Measurements from ENCODE around the gene CD151.

The CD151 gene

DNA sequence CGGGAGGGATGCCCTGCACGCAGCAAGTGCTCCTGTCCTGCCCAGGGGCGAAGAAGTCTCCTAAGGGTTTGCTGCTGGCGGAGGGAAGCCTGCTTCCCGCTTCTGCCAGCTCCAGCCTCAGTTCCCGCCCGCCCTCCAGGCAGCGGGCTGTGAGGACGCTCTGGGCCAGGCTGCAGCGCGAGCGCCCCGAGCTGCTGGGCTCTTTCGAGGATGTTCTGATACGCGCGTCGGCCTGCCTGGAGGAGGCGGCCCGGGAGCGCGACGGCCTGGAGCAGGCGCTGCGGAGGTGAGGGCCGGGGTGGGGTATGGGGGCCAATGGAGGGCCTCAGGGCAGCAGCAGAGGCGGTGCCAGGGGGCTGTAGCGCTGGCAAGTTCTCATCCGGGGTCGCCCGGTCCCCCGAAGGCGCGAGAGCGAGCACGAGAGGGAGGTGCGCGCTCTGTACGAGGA is 2.9 kb upstream of the CD151 start:
- DNase-seq = no peak

DNA sequence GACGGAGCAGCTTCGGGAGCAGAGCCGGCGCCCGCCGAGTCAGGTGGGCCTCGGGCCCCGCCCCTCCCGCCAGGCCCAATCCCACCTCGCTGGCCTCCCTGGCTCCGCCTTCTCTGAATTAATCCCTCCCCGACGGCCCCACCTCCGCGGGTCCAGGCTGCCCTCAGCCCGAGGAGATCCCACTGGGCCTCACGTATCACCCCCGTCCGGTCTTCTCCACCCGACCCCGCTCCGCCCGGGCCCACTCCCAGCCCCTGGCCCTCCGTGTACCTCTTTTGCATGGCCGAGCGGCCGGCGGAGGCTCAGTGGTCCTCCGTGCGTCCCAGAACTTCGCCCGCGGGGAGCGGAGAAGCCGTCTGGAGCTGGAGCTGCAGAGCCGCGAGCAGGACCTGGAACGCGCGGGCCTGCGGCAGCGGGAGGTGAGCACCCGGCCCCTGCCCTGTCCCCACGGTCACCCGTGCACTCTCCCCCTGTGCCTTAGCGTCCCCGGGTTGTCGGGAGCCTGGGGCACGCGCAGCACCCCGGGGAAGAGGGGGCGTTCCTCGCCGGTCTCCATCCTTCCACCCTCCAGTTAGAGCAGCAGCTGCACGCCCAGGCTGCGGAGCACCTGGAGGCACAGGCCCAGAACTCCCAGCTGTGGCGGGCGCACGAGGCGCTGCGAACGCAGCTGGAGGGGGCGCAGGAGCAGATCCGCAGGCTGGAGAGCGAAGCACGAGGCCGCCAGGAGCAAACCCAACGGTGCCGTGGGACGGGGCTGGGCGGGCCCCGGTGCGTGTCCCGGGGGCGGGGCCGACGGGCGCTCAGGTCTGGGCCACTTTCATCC is 2.2 kb upstream of the CD151 start:
- DNase-seq = peak; percentile 37

DNA sequence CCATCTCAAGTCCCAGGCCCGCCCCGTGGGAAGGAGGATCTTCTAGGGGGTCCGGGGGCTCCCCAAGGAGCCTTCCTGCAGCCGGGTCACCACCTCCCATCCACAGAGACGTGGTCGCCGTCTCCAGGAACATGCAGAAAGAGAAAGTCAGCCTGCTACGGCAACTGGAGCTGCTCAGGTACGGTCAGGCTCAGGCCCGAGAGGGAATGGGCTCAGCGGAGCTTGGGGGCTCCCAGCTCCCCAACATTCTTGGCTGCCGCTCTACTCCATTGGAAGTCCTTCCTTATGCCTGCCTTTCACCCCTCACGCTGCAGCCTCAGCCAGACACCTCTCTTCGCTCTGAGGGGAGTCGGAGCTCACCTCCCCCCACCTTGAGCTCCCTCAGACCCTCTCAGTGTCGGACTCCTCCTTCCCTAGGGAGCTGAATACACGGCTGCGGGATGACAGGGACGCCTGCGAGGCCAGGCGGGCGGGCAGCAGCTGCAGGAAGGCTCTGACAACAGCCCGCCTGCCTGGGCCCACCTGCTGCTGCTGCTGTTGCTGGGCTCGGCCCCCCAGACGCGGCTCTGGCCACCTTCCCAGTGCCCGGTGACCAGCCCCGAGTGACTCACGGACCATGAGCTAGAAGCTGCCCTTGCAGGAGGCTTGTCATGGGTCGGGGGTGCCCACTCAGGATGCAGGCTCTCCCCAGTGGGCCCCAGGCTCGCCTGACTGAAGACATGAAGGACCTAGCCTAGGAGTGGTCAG is 1.5 kb upstream of the CD151 start:
- DNase-seq = no peak

DNA sequence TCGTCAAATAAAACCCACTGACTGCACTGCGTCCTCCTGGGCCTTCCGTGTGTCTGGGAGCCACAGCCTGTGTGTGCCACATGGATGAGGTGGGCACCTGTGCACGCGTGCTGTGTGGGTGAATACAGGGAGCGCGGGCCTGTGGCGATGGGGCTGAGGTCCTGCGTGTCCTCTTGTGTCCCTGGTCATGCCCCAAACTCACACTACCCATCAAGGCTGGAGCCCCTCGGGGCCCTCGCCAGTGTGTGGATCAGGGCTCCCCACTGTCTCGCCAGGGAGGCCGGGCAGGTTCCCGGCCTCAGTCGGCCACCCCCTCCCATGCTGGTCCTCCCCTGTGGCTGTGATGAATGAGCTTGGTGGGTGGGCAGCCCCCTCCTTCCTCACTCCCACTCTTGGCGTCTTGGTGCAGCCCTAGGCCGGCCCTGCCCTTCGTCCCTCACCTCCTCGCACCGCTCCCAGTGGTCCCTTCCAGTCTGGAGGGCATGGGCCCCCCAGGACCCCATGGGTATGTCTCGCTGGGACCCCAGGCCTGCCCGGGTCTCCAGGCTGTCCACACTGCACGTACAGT is 707 bp upstream of the CD151 start:
- DNase-seq = no peak

DNA sequence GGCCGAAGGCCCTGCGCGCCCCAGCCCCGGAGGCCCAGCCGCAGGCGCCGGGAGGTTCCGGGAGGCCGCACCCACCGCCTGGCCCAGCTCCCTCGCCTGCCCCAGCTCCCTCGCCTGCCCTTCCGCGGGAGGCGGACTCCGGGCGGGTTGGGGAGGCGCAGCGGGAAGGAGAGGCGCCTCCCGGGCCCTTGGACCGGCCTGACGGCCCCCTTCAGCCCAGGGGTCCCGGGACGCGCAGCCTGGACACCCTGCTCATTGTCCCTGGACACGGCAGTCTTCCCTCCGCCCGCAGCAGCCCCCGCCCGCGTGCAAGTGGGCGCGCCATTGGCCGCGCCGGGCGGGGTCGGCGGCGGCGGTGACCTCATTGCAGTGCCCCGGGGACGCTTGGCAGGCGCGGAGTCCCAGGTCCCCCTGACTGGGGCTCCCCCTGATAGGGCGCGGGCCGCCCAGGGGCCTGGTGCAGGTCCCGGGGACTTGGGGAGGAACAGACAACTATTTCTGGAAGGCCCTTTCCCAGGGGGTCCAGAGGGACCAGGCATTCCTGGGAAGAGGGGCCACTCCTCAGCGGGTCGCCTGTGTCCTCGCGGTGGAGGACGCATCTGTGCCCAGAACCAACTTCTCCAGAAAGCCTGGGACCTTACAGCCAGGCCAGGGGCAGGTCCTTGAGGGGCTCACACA is 501 bp downstream of the CD151 start:
- DNase-seq = peak; percentile 24

DNA sequence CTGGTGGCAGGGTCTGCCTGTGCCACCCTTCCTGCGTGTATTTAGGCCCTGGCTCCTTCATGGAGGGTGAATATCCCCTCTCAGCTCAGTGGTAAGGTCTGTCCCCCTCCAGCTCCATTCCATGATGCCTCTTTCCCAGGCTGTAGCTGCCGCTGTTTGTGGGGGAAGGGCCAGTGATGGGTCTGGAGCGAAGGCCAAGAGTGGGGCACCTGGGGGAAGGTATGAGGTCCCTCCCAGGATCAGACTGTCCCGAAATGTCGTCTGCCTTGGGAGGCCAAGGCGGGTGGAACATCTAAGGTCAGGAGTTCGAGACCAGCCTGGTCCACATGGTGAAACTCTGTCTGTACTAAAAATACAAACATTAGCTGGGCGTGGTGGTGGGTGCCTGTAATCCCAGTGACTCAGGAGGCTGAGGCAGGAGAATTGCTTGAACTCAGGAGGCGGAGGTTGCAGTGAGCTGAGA is 1.1 kb downstream of the CD151 start:
- no peak for DNase-seq

DNA sequence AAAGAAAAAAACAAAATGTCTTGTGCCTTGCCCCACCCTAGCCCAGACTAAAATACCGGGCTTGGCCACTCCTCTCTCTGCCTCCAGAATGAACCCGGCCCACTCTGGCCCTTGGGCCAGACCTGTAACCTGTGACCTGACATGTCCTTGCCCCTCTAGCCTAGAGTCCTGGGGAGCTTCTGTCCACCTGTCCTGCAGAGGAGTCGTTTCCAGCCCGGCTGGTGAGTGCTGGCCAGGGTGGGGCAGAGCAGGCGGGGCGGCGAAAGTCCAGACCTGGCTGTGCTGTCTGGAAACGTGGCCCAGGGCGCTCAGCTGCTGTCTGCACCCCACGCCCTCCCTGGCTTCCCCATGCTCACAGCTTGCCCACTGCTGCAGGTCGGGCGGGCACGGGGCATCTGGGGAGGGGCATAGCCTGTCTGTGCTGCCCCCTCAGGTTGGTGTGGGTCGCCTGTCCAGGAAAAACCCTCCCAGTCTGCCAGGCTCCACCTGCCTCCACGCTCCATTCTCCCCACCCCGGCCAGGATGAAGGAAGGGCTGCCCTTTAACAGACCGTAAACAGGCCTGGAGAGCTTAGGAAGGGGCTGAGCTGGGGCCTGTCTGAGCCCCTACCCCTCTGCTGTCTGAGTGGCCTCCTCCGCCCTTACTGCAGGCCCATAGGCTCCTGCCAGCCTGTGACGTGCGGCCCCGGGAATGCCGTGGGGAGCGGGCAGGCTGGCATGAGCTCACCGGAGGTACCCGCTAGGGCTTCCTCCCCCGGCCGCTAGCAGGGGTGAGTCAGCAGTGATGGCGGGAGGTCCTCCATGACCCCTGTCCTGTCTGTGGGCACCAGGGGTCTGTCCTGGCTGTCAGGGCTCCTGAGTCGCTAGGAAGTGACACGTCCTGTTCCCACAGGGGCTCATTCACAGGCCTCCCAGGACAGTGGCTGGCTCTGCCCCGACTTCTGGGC is 1.9 kb downstream of the CD151 start:
- DNase-seq = no peak

DNA sequence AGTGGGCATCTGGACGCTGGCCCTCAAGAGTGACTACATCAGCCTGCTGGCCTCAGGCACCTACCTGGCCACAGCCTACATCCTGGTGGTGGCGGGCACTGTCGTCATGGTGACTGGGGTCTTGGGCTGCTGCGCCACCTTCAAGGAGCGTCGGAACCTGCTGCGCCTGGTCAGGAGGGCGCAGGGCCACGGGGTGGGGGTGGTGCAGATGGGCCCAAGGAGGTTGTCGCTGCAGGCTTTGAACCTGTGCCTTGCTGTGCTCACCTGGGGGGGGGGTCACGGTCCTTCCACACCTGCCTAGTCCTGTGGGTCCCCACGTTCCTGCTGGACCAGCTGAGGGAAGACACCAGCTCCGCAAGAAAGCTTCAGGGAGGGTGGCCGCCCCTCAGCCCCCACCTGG is 3.5 kb downstream of the CD151 start:
- DNase-seq = no peak

DNA sequence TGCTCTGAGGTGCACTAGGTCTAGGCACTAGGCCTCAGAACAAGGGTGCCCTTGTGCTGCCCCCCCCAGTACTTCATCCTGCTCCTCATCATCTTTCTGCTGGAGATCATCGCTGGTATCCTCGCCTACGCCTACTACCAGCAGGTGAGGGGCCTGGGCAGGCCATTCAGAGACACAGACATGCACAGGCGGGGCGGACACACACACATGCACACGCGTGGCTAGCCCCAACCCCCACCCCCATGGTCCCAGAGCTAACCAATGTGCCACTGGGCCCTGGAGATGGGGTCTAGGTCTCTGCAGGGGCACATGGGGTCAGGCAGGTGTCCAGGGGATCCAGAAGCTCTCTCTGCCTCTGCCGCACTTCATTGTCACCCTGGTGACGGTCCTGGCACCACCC is 3.9 kb downstream of the CD151 start:
- no peak for DNase-seq

DNA sequence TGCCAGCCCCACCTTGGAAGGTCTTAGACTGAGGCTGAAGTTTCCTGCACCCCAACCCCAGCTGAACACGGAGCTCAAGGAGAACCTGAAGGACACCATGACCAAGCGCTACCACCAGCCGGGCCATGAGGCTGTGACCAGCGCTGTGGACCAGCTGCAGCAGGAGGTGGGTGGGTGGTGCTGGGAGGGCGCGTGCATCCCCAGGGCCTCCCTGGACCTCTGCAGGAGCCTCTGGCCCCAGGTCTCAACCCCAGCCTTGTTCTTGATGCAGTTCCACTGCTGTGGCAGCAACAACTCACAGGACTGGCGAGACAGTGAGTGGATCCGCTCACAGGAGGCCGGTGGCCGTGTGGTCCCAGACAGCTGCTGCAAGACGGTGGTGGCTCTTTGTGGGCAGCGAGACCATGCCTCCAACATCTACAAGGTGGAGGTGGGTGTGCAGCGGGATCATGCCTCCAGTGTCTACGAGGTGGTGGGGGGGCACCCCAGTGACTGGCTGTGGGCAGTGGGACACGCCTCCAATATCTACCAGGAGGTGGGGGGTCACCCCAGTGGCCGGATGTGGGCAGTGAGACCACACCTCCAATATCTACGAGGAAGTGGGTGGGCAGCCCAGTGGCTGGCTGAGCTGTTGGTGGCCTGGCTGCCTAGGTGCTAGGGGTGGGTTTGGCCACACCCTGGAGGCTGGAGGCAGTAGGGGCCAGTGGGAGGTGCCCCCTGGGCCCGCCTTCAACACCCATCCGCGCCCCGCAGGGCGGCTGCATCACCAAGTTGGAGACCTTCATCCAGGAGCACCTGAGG is 4.6 kb downstream of the CD151 start:
- DNase-seq = no peak

DNA sequence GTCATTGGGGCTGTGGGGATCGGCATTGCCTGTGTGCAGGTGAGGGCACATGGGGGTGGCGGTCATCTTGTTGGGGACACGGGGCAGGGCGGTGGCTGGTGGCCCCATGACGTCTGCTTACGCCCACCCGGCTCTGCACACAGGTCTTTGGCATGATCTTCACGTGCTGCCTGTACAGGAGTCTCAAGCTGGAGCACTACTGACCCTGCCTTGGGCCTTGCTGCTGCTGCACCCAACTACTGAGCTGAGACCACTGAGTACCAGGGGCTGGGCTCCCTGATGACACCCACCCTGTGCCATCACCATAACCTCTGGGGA is 5.2 kb downstream of the CD151 start:
- DNase-seq = no peak

DNA sequence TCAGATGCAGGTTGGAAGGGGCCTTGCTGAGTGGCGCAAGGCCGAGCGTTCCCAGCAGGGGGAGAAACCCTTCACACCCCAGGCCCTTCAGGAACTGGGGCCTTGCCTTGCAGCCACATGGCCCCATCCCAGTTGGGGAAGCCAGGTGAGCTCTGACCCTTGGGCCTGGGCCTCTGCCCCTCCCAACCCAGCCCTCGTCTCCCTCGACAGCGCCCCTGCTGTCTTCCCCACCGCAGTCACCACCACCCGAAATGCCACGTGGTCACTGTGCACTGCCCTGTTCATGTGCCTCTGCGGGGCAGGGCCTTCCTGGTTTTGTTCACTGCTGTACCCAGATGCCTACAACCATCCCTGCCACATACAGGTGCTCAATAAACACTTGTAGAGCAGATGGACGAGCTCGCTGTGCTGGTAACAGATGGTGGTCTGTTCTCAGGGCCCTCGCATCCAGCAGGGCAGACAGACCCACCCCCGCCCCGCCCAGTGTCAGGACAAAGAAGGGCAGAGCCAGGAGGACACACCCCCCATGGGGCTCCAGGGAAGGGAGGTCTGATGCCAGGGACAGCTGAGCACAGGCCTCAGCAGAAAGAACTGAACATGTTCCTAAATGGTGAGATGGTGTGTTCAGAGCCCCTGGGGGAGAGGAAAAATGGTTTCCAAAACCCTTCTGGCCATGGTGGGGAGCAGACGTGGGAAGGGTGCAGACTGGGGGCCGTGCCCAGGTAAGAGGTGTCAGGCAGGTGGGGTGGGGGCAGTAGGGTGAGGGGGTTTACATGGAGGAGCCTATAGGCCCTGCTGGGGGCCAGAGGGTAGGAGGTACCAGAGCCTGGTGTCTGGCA is 5.9 kb downstream of the CD151 start:
- no peak for DNase-seq

DNA sequence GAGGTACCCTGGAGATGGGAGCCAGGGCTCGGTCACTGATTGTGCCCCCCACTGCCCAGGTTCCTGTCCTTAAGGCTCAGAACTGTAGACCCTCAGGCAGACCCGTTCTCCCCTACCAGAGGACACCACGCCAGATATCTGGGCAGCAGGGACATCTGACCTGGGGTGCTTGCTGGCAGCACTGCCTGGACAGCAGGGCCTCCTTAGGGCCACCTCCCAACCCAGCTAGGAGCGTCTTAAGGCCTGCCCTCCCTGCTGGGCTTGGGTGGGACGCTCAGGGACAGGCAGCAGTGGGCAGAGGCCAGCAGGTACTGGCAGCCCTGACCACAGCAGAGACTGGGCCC is 6.5 kb downstream of the CD151 start:
- DNase-seq = no peak

DNA sequence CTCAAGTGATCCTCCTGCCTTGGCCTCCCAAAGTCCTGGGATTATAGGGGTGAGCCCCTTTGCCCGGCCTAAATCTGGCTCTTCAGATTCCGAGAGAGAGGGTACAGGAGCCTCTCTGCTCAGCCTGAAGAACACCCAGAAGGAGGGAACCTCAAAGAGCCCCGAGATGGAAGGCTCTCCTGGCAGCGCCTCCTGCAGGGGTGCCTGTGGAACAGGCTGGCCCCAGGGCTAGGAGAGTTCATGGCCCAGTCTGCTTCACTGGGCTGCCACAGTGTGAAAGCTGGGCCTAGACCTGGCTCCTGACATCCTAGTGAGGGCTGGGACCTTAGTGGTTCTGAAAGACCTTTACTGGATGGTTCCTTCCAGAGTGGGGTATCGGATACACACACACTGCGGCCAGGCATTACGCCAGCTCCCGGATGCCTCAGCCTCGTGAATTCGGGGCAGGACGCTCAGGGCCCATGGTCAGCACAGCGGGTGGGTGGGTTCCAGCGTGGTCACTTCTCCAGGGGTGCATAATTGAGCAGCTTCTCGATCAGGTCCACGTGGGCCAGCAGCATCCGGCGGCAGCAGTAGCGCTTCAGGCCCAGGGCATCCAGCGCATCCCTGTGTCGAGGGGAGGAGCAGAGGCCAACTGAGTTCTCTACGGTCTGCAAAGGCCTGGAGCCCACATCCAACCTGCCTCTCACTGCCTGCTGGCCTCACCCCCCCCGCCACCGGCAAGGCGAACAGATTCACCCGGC is 7.3 kb downstream of the CD151 start:
- no peak for DNase-seq

DNA sequence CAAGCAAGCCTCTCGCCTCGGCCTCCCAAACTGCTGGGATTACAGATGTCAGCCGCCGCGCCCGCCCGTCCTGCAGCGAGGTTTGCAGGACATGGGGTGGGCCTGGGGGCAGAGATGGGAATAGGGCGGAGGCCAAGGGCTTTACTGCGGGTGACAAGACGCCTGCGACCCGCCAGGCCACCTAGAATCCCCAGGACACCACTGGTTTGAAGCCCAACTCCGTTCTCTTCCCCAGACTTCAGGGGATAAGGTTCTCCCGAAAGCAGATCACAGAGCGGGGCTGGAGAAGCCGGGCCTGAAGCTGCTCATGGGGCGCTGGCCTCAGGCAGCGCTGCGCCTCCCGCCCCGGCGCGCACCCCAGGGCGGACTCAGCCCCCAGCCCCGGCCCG is 9.2 kb downstream of the CD151 start:
- DNase-seq = no peak

DNA sequence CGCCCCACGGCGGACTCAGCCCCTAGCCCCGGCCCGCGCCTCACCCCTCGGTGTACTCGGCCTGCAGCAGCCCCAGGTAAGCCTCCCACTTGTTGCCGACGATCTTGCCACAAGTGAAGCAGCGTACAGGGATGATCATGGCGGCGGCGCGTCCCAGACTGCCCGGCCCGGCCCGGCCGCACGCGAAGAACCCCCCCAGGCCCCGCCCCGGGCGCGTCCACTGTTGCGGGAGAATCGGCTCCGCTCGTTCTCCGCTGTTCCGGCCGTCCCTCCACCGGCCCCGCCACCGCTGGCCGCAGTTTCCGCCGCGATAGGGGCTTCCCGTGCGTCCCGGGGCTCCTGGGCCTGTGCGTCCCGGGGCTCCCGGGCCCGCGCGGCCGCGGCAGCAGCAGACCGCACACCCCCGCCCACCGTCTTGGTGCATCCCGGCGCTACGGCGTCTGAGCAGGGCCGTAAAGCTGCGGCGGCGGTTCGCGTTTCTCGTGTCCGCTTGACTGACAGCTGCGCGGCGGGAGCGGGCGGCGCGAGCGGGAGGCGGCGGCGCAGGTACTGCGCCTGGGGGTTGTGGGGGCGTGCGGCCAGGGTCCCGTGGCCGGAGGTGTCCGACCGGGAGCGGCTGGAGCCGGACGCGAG is 9.7 kb downstream of the CD151 start, which contains the start of the genes POLR2L and TSPAN4:
Gene POLR2L (minus strand): TSS at position 160 of the 633 bp plus-strand sequence. CDS start 21 bp downstream, at position 139.
Gene TSPAN4 (plus strand): TSS at position 483 of the 633 bp plus-strand sequence. CDS start 7,453 bp downstream, outside the sequence.
- DNase-seq = peak; percentile 83

DNA sequence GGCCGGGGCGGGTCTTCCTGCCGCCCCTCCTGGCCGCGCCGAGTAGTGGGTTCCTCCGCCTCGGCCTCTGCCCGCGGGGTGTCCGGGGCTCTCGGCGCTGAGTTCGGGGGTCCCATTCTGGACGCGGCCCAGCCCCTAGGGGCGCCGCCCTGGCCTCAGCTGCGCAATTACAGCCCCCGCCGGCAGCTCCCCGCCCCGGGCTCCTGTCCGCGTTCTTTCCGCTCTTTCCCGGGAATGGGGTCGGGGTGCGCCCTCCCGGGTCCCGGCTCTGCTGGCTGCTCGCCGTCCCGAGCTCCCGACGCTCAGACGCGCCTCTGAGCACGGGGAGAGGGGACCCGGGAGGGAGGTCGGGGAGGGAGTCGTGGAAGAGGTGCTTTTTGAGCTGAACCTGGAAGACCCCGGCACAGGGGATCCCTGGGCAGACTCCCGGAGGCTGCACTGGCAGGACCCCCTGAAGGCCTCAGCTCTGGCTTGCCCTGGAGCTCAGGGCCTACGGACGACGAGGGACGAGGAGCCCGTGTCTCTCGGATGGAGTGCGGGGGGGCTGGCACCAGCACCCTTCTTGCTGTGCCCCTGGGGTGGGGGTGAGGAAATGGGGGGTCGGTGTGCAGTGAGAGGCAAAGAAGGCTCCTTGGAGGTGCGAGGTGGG is 10.5 kb downstream of the CD151 start:
- DNase-seq = no peak
